IMR-90 (cell line): ENCODE results near the gene SNAP25. TPM values are rescaled to one million over a fixed set of nuclear protein-coding genes. Genes with fewer than 3 reads are reported as not detected.

Experiments
- ATAC-seq: fragments of 200-7000 bp; cut with Tn5 transposase; 2 replicates; pipeline ENCODE4 v1.9.1; 2020; ENCODE audit warnings: low read depth, mild to moderate bottlenecking, moderate library complexity
- BruUV-seq: library from RNA; stranded (reverse); fragments of 400-500 nt; replicated peaks from 2 replicates; lab custom pipeline; 2021; lab: Mats Ljungman, UMichigan
- CTCF ChIA-PET: fragments of 300-600 bp; formaldehyde crosslinking; extraction: SDS; loops from one replicate; lab custom pipeline; 2021; ENCODE audit warnings: antibody characterized with exemption; lab: Yijun Ruan, JAX
- POLR2A ChIA-PET: fragments of 300-600 bp; sonication (Branson Sonifier 250); formaldehyde crosslinking; loops from one replicate; lab custom pipeline; 2022; ENCODE audit warnings: antibody characterized with exemption; ENCODE audit not compliant: unreplicated experiment; lab: Charles Lee
- DNase-seq: peaks from one replicate; pipeline ENCODE4 v3.0.0; 2013
- H2AFZ ChIP-seq: replicated peaks from 2 replicates; pipeline ENCODE3; 2013; ENCODE audit warnings: low read length, mild to moderate bottlenecking; ENCODE audit not compliant: poor library complexity
- H2AK5ac ChIP-seq: 2 replicates; pipeline ENCODE4 v1.6.1; 2013; ENCODE audit warnings: low read depth, low read length, inconsistent platforms
- H2AK9ac ChIP-seq: replicated peaks from 2 replicates; pipeline ENCODE3; 2013; ENCODE audit warnings: mild to moderate bottlenecking, low read depth, low read length, moderate library complexity; ENCODE audit not compliant: poor library complexity
- H2BK120ac ChIP-seq: 2 replicates; pipeline ENCODE4 v1.6.1; 2013; ENCODE audit warnings: low read depth, low read length, inconsistent platforms
- H2BK15ac ChIP-seq: 3 replicates; pipeline ENCODE4 v1.6.1; 2013; ENCODE audit warnings: low read depth, low read length, inconsistent platforms
- H2BK20ac ChIP-seq: 2 replicates; pipeline ENCODE4 v1.6.1; 2013; ENCODE audit warnings: low read depth, mild to moderate bottlenecking, inconsistent platforms, low read length, moderate library complexity
- H2BK5ac ChIP-seq: 2 replicates; pipeline ENCODE4 v1.6.1; 2013; ENCODE audit warnings: mild to moderate bottlenecking, low read depth, low read length, inconsistent platforms; ENCODE audit not compliant: poor library complexity, severe bottlenecking
- H3K14ac ChIP-seq: replicated peaks from 2 replicates; pipeline ENCODE4 v1.6.1; 2013; ENCODE audit warnings: low read depth, low read length, inconsistent platforms
- H3K18ac ChIP-seq: 2 replicates; pipeline ENCODE4 v1.6.1; 2013; ENCODE audit warnings: low read depth, low read length, control low read depth
- H3K23ac ChIP-seq: 2 replicates; pipeline ENCODE4 v1.6.1; 2013; ENCODE audit warnings: low read depth, low read length, inconsistent platforms
- H3K27ac ChIP-seq: 2 replicates; pipeline ENCODE4 v1.5.1; 2013; ENCODE audit warnings: mild to moderate bottlenecking, control low read depth, low read length; ENCODE audit not compliant: insufficient read depth
- H3K27me3 ChIP-seq: 2 replicates; pipeline ENCODE4 v1.6.1; 2013; ENCODE audit warnings: low read length; ENCODE audit not compliant: control insufficient read depth, insufficient read depth
- H3K36me3 ChIP-seq: 2 replicates; pipeline ENCODE4 v1.6.1; 2013; ENCODE audit warnings: low read length, mixed read lengths; ENCODE audit not compliant: control insufficient read depth, insufficient read depth
- H3K4ac ChIP-seq: 2 replicates; pipeline ENCODE4 v1.6.1; 2013; ENCODE audit warnings: low read depth, low read length, inconsistent platforms
- H3K4me1 ChIP-seq: 2 replicates; pipeline ENCODE4 v1.6.1; 2013; ENCODE audit warnings: low read length, mixed read lengths; ENCODE audit not compliant: control insufficient read depth, insufficient read depth
- H3K4me2 ChIP-seq: 2 replicates; pipeline ENCODE4 v1.6.1; 2013; ENCODE audit warnings: low read depth, mild to moderate bottlenecking, control low read depth, low read length, moderate library complexity
- H3K4me3 ChIP-seq: 2 replicates; pipeline ENCODE4 v1.5.1; 2013; ENCODE audit warnings: low read depth, mild to moderate bottlenecking, control low read depth, low read length, moderate library complexity; ENCODE audit not compliant: insufficient read depth
- H3K56ac ChIP-seq: 2 replicates; pipeline ENCODE4 v1.6.1; 2013; ENCODE audit warnings: low read length, inconsistent platforms; ENCODE audit not compliant: insufficient read depth; ENCODE audit errors: extremely low read depth
- H3K79me1 ChIP-seq, 2 experiments: 2 replicates each; pipeline ENCODE4 v1.6.1; 2013; ENCODE audit warnings: low read length in 2 of 2, inconsistent platforms in 1 of 2, low read depth in 1 of 2
- H3K9ac ChIP-seq: 2 replicates; pipeline ENCODE4 v1.6.1; 2013; ENCODE audit warnings: low read depth, low read length, control low read depth
- H3K9me1 ChIP-seq: 2 replicates; pipeline ENCODE4 v1.6.1; 2013; ENCODE audit warnings: low read length, inconsistent platforms; ENCODE audit not compliant: insufficient read depth
- H3K9me3 ChIP-seq: 2 replicates; pipeline ENCODE4 v1.6.1; 2013; ENCODE audit warnings: low read length; ENCODE audit not compliant: control insufficient read depth, insufficient read depth
- H4K20me1 ChIP-seq: 2 replicates; pipeline ENCODE4 v1.6.1; 2013; ENCODE audit warnings: low read length, inconsistent platforms; ENCODE audit not compliant: insufficient read depth
- H4K5ac ChIP-seq: 2 replicates; pipeline ENCODE4 v1.6.1; 2013; ENCODE audit warnings: mild to moderate bottlenecking, low read depth, low read length, control low read depth
- H4K8ac ChIP-seq, 2 experiments: 2 replicates each; pipeline ENCODE4 v1.6.1; 2013; ENCODE audit warnings: low read depth in 2 of 2, low read length in 2 of 2, control low read depth in 1 of 2, inconsistent platforms in 1 of 2
- H4K91ac ChIP-seq: 2 replicates; pipeline ENCODE4 v1.6.1; 2013; ENCODE audit warnings: low read depth, low read length, inconsistent platforms; ENCODE audit not compliant: insufficient read depth
- BHLHE40 ChIP-seq: fragments of 150-350 bp; IDR thresholded peaks from 2 replicates; pipeline ENCODE4 v1.6.1; 2016; ENCODE audit warnings: mild to moderate bottlenecking, low read depth, low read length
- CEBPB ChIP-seq: IDR thresholded peaks from 2 replicates; pipeline ENCODE4 v1.6.1; 2012; ENCODE audit warnings: low read depth, low read length, improper control_type of control experiment
- CHD1 ChIP-seq: IDR thresholded peaks from 2 replicates; pipeline ENCODE4 v1.6.1; 2012; ENCODE audit warnings: low read depth, low read length, improper control_type of control experiment
- CTCF ChIP-seq: conservative IDR thresholded peaks from 2 replicates; pipeline ENCODE4 v1.5.1; 2012; ENCODE audit warnings: mild to moderate bottlenecking, low read depth, low read length, improper control_type of control experiment
- ELK1 ChIP-seq: fragments of 150-350 bp; IDR thresholded peaks from 2 replicates; pipeline ENCODE4 v1.6.1; 2016; ENCODE audit warnings: low read depth, mild to moderate bottlenecking, low read length, moderate library complexity, borderline replicate concordance
- FOS ChIP-seq: fragments of 150-350 bp; IDR thresholded peaks from 2 replicates; pipeline ENCODE4 v1.6.1; 2016; ENCODE audit warnings: low read depth, low read length
- MAFK ChIP-seq: IDR thresholded peaks from 2 replicates; pipeline ENCODE4 v1.6.1; 2012; ENCODE audit warnings: low read depth, low read length, improper control_type of control experiment
- MAZ ChIP-seq: IDR thresholded peaks from 2 replicates; pipeline ENCODE4 v1.6.1; 2012; ENCODE audit warnings: low read depth, mild to moderate bottlenecking, low read length, improper control_type of control experiment, moderate library complexity, borderline replicate concordance
- MXI1 ChIP-seq: IDR thresholded peaks from 2 replicates; pipeline ENCODE4 v1.6.1; 2012; ENCODE audit warnings: low read depth, mild to moderate bottlenecking, low read length, moderate library complexity, borderline replicate concordance
- NFE2L2 ChIP-seq: fragments of 150-350 bp; IDR thresholded peaks from 2 replicates; pipeline ENCODE4 v1.6.1; 2016; ENCODE audit warnings: low read depth, mild to moderate bottlenecking, low read length
- POLR2A ChIP-seq: IDR thresholded peaks from 2 replicates; pipeline ENCODE4 v1.6.1; 2012; ENCODE audit warnings: mild to moderate bottlenecking, low read depth, low read length
- RAD21 ChIP-seq: IDR thresholded peaks from 2 replicates; pipeline ENCODE4 v1.6.1; 2012; ENCODE audit warnings: low read length, improper control_type of control experiment
- RCOR1 ChIP-seq: IDR thresholded peaks from 2 replicates; pipeline ENCODE4 v1.6.1; 2012; ENCODE audit warnings: mild to moderate bottlenecking, low read length, improper control_type of control experiment; ENCODE audit not compliant: insufficient replicate concordance
- RFX5 ChIP-seq: IDR thresholded peaks from 2 replicates; pipeline ENCODE4 v1.8.0; 2012; ENCODE audit warnings: low read depth, mild to moderate bottlenecking, low read length, moderate library complexity
- SMC3 ChIP-seq: fragments of 150-350 bp; IDR thresholded peaks from 2 replicates; pipeline ENCODE4 v1.6.1; 2016; ENCODE audit warnings: low read depth, mild to moderate bottlenecking, antibody characterized with exemption, low read length, moderate library complexity
- USF2 ChIP-seq: fragments of 150-350 bp; IDR thresholded peaks from 2 replicates; pipeline ENCODE4 v1.6.1; 2017; ENCODE audit warnings: mild to moderate bottlenecking, antibody characterized with exemption, low read length, low read depth
- WGBS, 2 experiments: methylation state at CpG; one replicate each; pipeline versions ENCODE4 v1.1.5 to v1.1.7; 2013; ENCODE audit warnings: missing lambda C conversion rate in 2 of 2; ENCODE audit not compliant: insufficient read length in 1 of 2; ENCODE audit errors: extremely low coverage in 2 of 2; 5-methylcytosine and 5-hydroxymethylcytosine counted together
- dilution Hi-C: fragments of 300-500 bp; cut with HindIII; formaldehyde crosslinking; loops from one replicate; pipeline ENCODE4 v1.14.3; 2018; ENCODE audit warnings: low sequenced_read_pairs; ENCODE audit not compliant: unreplicated experiment
- in situ Hi-C: fragments of 300-500 bp; cut with MboI; formaldehyde crosslinking; loops from 3 replicates; pipeline ENCODE4 v1.14.3; 2019; ENCODE audit warnings: low sequenced_read_pairs, inconsistent platforms, mixed read lengths
- intact Hi-C: fragments of 100-400 bp; cut with micrococcal nuclease; formaldehyde crosslinking; loops from 2 replicates; pipeline ENCODE4 v1.10.0; 2022
- polyA plus RNA-seq, 3 experiments: library from polyadenylated mRNA; depleted of rRNA; stranded (reverse); fragments of >200 nt; gene quantifications; 2 replicates each; pipeline ENCODE4 v1.2.3, GENCODE V29; 2012; ENCODE audit warnings: low replicate concordance in 1 of 3
- total RNA-seq: library from RNA; depleted of rRNA; stranded (reverse); fragments of >200 nt; gene quantifications from 2 replicates; pipeline ENCODE4 v1.2.3, GENCODE V29; 2012

The SNAP25 gene
- total and polyA plus RNA-seq, 2 of the 4 experiments (the other 2 are of a cell fraction) = 1.1 to 2.8 TPM

GRCh38 chr20:10225439-10226060 lies 6.9 kb downstream of the SNAP25 start:
- H3K56ac ChIP-seq = no peak overlapping the region
- no peaks in the 10 kb centered on the region for H4K20me1 ChIP-seq
- H3K79me1 ChIP-seq = no peaks in the 10 kb centered on the region; a peak in 1 of 4 replicates
- H2BK15ac ChIP-seq = no peak overlapping the region
- H3K9me1 ChIP-seq = no peaks in the 10 kb centered on the region
- H3K4ac ChIP-seq = no peak overlapping the region
- POLR2A ChIA-PET = no interaction called here
- H3K23ac ChIP-seq = no peak overlapping the region
- H2AFZ ChIP-seq = no peak overlapping the region
- H2AK9ac ChIP-seq = no peak overlapping the region
- no peaks in the 10 kb centered on the region for H3K4me1 ChIP-seq
- H3K14ac ChIP-seq = no peak overlapping the region
- H3K9me3 ChIP-seq = no peaks in the 10 kb centered on the region
- no peak overlapping the region for H2BK20ac ChIP-seq
- dilution Hi-C loops = no loop called here
- H4K91ac ChIP-seq = no peak overlapping the region
- no CpG with 5 or more reads among the region's 1 CpG for WGBS, 2 experiments
- TF ChIP-seq CTCF (0 out of 2 replicates have a peak, but pooled peaks have one; percentile 18), MXI1 (no peak), MAFK (0 out of 2 replicates have a peak, but pooled peaks have one; percentile 20), CEBPB (no peak), USF2 (no peak), POLR2A (no peak), RAD21 (no peak), RFX5 (no peak), CHD1 (no peak), SMC3 (no peak), RCOR1 (no peak), MAZ (no peak), FOS (no peak), ELK1 (no peak), NFE2L2 (peak; percentile 68), BHLHE40 (no peak)
- ATAC-seq = peak; percentile 68
- H2BK120ac ChIP-seq = no peak overlapping the region
- H4K8ac ChIP-seq = no peak overlapping the region
- no peak overlapping the region for H3K4me2 ChIP-seq
- H3K9ac ChIP-seq = no peak overlapping the region
- no TSS peak for BruUV-seq
- H4K5ac ChIP-seq = no peak overlapping the region
- no peak overlapping the region for H3K18ac ChIP-seq
- in situ Hi-C loops = no loop called here
- H3K27ac ChIP-seq = no peak overlapping the region
- intact Hi-C loops = loop anchor here (10.0 kb wide), 1 partner anchor 611 kb away; no protein-coding TSS in a partner anchor
- no peaks in the 10 kb centered on the region for H3K27me3 ChIP-seq
- CTCF ChIA-PET = interaction anchor here (1.6 kb wide), 1 partner anchor 11 kb away, joined by 5 read pairs; no protein-coding TSS in a partner anchor
- no peak for DNase-seq
- no peak overlapping the region for H2BK5ac ChIP-seq
- H3K36me3 ChIP-seq = no peaks in the 10 kb centered on the region
- H2AK5ac ChIP-seq = no peak overlapping the region
- no peak overlapping the region for H3K4me3 ChIP-seq
